Type B pancreatic cell (in vitro differentiated cells): ENCODE data around the gene FFAR3. TPM values are rescaled to one million over a fixed set of nuclear protein-coding genes. Genes with fewer than 3 reads are reported as not detected.

Experiments used
- DNase-seq: peaks from one replicate; pipeline ENCODE4 v3.0.0; 2021; ENCODE audit warnings: mixed read lengths; ENCODE audit not compliant: unreplicated experiment; ENCODE audit errors: extremely low spot score
- H3K27ac Mint-ChIP-seq: 2 replicates; pipeline ENCODE4 v1.8.0; 2021; ENCODE audit warnings: mild to moderate bottlenecking, mixed read lengths
- H3K27me3 Mint-ChIP-seq: 2 replicates; pipeline ENCODE4 v1.8.0; 2021; ENCODE audit warnings: mixed read lengths
- H3K36me3 Mint-ChIP-seq: 2 replicates; pipeline ENCODE4 v1.8.0; 2021; ENCODE audit warnings: mixed read lengths
- H3K4me1 Mint-ChIP-seq: one replicate; pipeline ENCODE4 v1.8.0; 2021; ENCODE audit warnings: mixed read lengths; ENCODE audit not compliant: unreplicated experiment
- H3K4me3 Mint-ChIP-seq: 2 replicates; pipeline ENCODE4 v1.8.0; 2021; ENCODE audit warnings: mild to moderate bottlenecking, mixed read lengths
- H3K9me3 Mint-ChIP-seq: 2 replicates; pipeline ENCODE4 v1.8.0; 2021; ENCODE audit warnings: mixed read lengths
- CTCF ChIP-seq: fragments of 200-600 bp; sonication (generic); conservative IDR thresholded peaks from 2 replicates; pipeline ENCODE4 v1.5.0; 2021; ENCODE audit warnings: antibody characterized with exemption, mild to moderate bottlenecking
- total RNA-seq: library from RNA; stranded (reverse); gene quantifications from 2 replicates; pipeline ENCODE4 v1.2.1, GENCODE V29; 2021; ENCODE audit warnings: low replicate concordance

FFAR3 gene
- total RNA-seq, 1 donor from 2014 or later = 0.34 TPM

GRCh38 chr19:35331551-35332214 is 26.6 kb upstream of the FFAR3 start:
- DNase-seq = no peak
- H3K36me3 Mint-ChIP-seq = no peaks in the 10 kb centered on the region
- TF ChIP-seq CTCF = no peak
- H3K4me3 Mint-ChIP-seq = no peak overlapping the region
- H3K27ac Mint-ChIP-seq = no peak overlapping the region
- H3K4me1 Mint-ChIP-seq = peaks cover 8% of the 10 kb centered on the region
- H3K9me3 Mint-ChIP-seq = no peaks in the 10 kb centered on the region
- no peaks in the 10 kb centered on the region for H3K27me3 Mint-ChIP-seq

DNA sequence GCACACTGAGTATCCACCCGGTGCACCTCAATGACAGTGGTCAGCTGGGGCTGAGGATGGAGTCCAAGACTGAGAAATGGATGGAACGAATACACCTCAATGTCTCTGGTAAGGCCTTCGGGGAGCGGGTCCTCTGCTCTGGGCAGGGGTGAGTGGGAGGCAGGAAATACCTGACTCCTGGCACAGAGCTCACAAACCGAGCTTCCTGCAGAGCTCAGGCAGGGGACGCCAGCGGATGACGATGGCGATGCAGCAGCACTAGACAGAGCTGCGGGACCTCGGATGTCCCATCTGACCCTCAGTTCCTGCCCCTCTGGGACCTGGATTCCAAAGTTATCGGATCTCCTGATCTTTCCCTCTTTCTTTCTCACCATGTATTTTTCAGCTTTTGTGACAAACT is 25.4 kb upstream of the FFAR3 start:
- DNase-seq = no peak
- no peak for TF ChIP-seq CTCF
- no peak overlapping the region for H3K4me3 Mint-ChIP-seq
- no peak overlapping the region for H3K27ac Mint-ChIP-seq
- H3K4me1 Mint-ChIP-seq = peaks cover 8% of the 10 kb centered on the region
- no peaks in the 10 kb centered on the region for H3K9me3 Mint-ChIP-seq
- H3K27me3 Mint-ChIP-seq = no peaks in the 10 kb centered on the region
- H3K36me3 Mint-ChIP-seq = no peaks in the 10 kb centered on the region

- DNase-seq = no peak
- H3K27me3 Mint-ChIP-seq = no peaks in the 10 kb centered on the region
- no peak overlapping the region for H3K27ac Mint-ChIP-seq
- no peak for TF ChIP-seq CTCF
- H3K4me3 Mint-ChIP-seq = no peak overlapping the region
- H3K36me3 Mint-ChIP-seq = no peaks in the 10 kb centered on the region
- H3K4me1 Mint-ChIP-seq = peaks cover 8% of the 10 kb centered on the region
- no peaks in the 10 kb centered on the region for H3K9me3 Mint-ChIP-seq
Observed at GRCh38 chr19:35334144-35334753, 24.0 kb upstream of the FFAR3 start.

- Mint-ChIP-seq H3K27ac (no peak overlapping the region), H3K4me1 (peaks cover 8% of the 10 kb centered on the region)
Observed at GRCh38 chr19:35336166-35336955, 21.9 kb upstream of the FFAR3 start.

More at GRCh38 chr19:35336166-35336955, 21.9 kb upstream of the FFAR3 start:
- no peak for DNase-seq
- TF ChIP-seq CTCF = no peak
- no peak overlapping the region for H3K4me3 Mint-ChIP-seq
- H3K27me3 Mint-ChIP-seq = no peaks in the 10 kb centered on the region
- H3K9me3 Mint-ChIP-seq = no peaks in the 10 kb centered on the region
- no peaks in the 10 kb centered on the region for H3K36me3 Mint-ChIP-seq
